Heart left ventricle (tissue), 16 donors: Measurements from ENCODE around the gene SH2D7. TPM values are rescaled to one million over a fixed set of nuclear protein-coding genes. Genes with fewer than 3 reads are reported as not detected.

Experiments
- ATAC-seq, 4 donors: fragments of 200-7000 bp; cut with Tn5 transposase; one replicate each; pipeline ENCODE4 v1.9.1; 2020 to 2022; ENCODE audit warnings: moderate library complexity in 4 of 4, mild to moderate bottlenecking in 3 of 4, moderate number of reproducible peaks in 1 of 4
- DNase-seq, 5 donors: peaks; one replicate each; pipeline ENCODE4 v3.0.0-alpha.2; 2020
- H3K27ac ChIP-seq, 12 donors: fragments of 200-600 bp; sonication (generic) in 4 of 12; one replicate each; pipeline versions ENCODE4 v1.5.0 to v1.8.0; 2016 to 2022; ENCODE audit warnings: mild to moderate bottlenecking in 2 of 12
- H3K27me3 ChIP-seq, 9 donors: fragments of 200-600 bp; sonication (generic) in 2 of 9; one replicate each; pipeline versions ENCODE4 v1.5.1 to v1.8.0; 2016 to 2022; ENCODE audit warnings: mild to moderate bottlenecking in 3 of 9
- H3K36me3 ChIP-seq, 9 donors: fragments of 200-600 bp; sonication (generic) in 2 of 9; one replicate each; pipeline versions ENCODE4 v1.5.0 to v1.8.0; 2018 to 2022; ENCODE audit warnings: mild to moderate bottlenecking in 2 of 9
- H3K4me1 ChIP-seq, 12 donors: fragments of 200-600 bp; sonication (generic) in 4 of 12; one replicate each; pipeline versions ENCODE4 v1.5.0 to v1.8.0; 2016 to 2022; ENCODE audit warnings: mild to moderate bottlenecking in 3 of 12
- H3K4me3 ChIP-seq, 12 donors: fragments of 200-600 bp; sonication (generic) in 4 of 12; one replicate each; pipeline versions ENCODE4 v1.5.0 to v1.8.0; 2017 to 2022; ENCODE audit warnings: mild to moderate bottlenecking in 9 of 12, moderate library complexity in 4 of 12
- H3K9me3 ChIP-seq, 12 donors: fragments of 200-600 bp; sonication (generic) in 4 of 12; one replicate each; pipeline versions ENCODE4 v1.5.0 to v1.8.0; 2016 to 2022; ENCODE audit warnings: mild to moderate bottlenecking in 1 of 12
- CTCF ChIP-seq, 12 donors: fragments of 200-600 bp; sonication (generic) in 4 of 12; IDR thresholded peaks; one replicate each; pipeline versions ENCODE4 v1.5.0 to v1.8.0; 2018 to 2022; ENCODE audit warnings: antibody characterized with exemption in 12 of 12, mild to moderate bottlenecking in 5 of 12
- POLR2A ChIP-seq, 2 donors: fragments of 450-650 bp; IDR thresholded peaks; one replicate each; pipeline ENCODE4 v1.6.1; 2017; ENCODE audit warnings: antibody characterized with exemption in 2 of 2, mild to moderate bottlenecking in 2 of 2, moderate library complexity in 2 of 2
- WGBS, 4 donors: extraction: QIAGEN DNeasy Blood & Tissue Kit in 2 of 4; methylation state at CpG; one replicate each; pipeline versions ENCODE4 v1.1.5 to v1.1.7; 2013 to 2018; 5-methylcytosine and 5-hydroxymethylcytosine counted together
- intact Hi-C, 10 donors: fragments of 100-400 bp; cut with DNase I; formaldehyde crosslinking; loops; one replicate each; pipeline versions ENCODE4 v1.11.1 to v1.14.2; 2022
- polyA plus RNA-seq, 2 donors: library from polyadenylated mRNA; stranded (reverse); fragments of 200-250 nt; gene quantifications; one replicate each; pipeline ENCODE4 v1.2.3, GENCODE V29; 2013
- total RNA-seq, 9 donors: library from RNA; depleted of rRNA in 2 of 9; stranded (reverse); fragments of >200 nt in 2 of 9; fragmentation: NEBNext Ultra II Directional in 3 of 9; extraction: Animal tissue kit (Norgen Biotek cat#: 25700) in 3 of 9; gene quantifications; one replicate each; pipeline versions ENCODE4 v1.1.0 to v1.2.4, GENCODE V29; 2016 to 2023
- donor health status: ischemic (EF 13 %, LVEDD 7.1; RV severe dilation, severe dysfunction).
- donor health status: healthy with polysubstance abuse.
- donor health status: DM: no; HTN: yes; CAD: no.
- donor health status: DM: no; HTN: no; CAD: no.
- donor health status: ischemic (EF 25% LVEDD 6.9; RV normal size, moderate dysfunction).
- donor health status: ischemic (EF 25% LVEDD 5.7; RV mildly dilated, moderate dysfunction).
- donor health status: healthy.
- donor health status: DM: yes; HTN: yes; CAD: no.
- donor health status: ischemic (EF 35%, LVEDD 5.7; RV mildly dilated, moderate dysfunction).
- donor health status: nonischemic (EF 11% LVEDD 7.7; RV severe dilation, severe dysfunction).
- donor health status: DM: yes; HTN: yes; CAD: no.
- donor health status: PGD.
- donor health status: ischemic (EF 29% LVEDD 5.4; RV normal size, mild dysfunction).
- donor health status: nonischemic (EF 23%, LVEDD 6.1; RV moderate dilation, normal function).

The SH2D7 gene
- total and polyA plus RNA-seq, 11 donors = not detected

- TF ChIP-seq CTCF (IDR thresholded peaks at IDR 0.05) = no peak
- no peak for TF ChIP-seq POLR2A (IDR thresholded peaks at IDR 0.05)
- H3K36me3 ChIP-seq = peaks cover 0 to 27% (median 11%) of the 10 kb centered on the region in 9 donors
- intact Hi-C loops = no loop called here
- no peaks in the 10 kb centered on the region for H3K27me3 ChIP-seq
- H3K9me3 ChIP-seq = no peaks in the 10 kb centered on the region
- DNase-seq = peak in 4 of 5 donors; percentile 51 to 63 (median 57)
- peak in 1 of 4 donors; percentile 51 for ATAC-seq
- H3K27ac ChIP-seq = peak overlapping the region in 8 of 12 donors; percentile 0 to 92 (median 25)
- H3K4me3 ChIP-seq = no peak overlapping the region
- H3K4me1 ChIP-seq = peaks cover 26 to 99% (median 76%) of the 10 kb centered on the region in 12 donors
Measured at GRCh38 chr15:78052001-78052401, 40.4 kb upstream of the SH2D7 start.

- intact Hi-C loops = no loop called here
- H3K4me3 ChIP-seq = no peak overlapping the region
- no peak for TF ChIP-seq CTCF (IDR thresholded peaks at IDR 0.05)
- no peak for TF ChIP-seq POLR2A (IDR thresholded peaks at IDR 0.05)
- H3K9me3 ChIP-seq = no peaks in the 10 kb centered on the region
- 92 to 96% (median 94%) methylated on average over 5 of the region's 5 CpGs for WGBS, 4 donors
- H3K4me1 ChIP-seq = peaks cover 27 to 99% (median 75%) of the 10 kb centered on the region in 12 donors
- peak overlapping the region in 3 of 12 donors; percentile 23 to 92 (median 46) for H3K27ac ChIP-seq
- peaks cover 0 to 27% (median 11%) of the 10 kb centered on the region in 9 donors for H3K36me3 ChIP-seq
- DNase-seq (no peak), ATAC-seq (no peak)
- no peaks in the 10 kb centered on the region for H3K27me3 ChIP-seq
Measured at GRCh38 chr15:78052545-78052944, 39.8 kb upstream of the SH2D7 start.

GRCh38 chr15:78054518-78054917 lies 37.8 kb upstream of the SH2D7 start:
- H3K4me1 ChIP-seq = peaks cover 24 to 99% (median 70%) of the 10 kb centered on the region in 12 donors
- peaks cover 0 to 27% (median 11%) of the 10 kb centered on the region in 9 donors for H3K36me3 ChIP-seq
- no peaks in the 10 kb centered on the region for H3K9me3 ChIP-seq
- no peak for TF ChIP-seq CTCF (IDR thresholded peaks at IDR 0.05)
- H3K27me3 ChIP-seq = no peaks in the 10 kb centered on the region
- intact Hi-C loops = no loop called here
- H3K4me3 ChIP-seq = no peak overlapping the region
- ATAC-seq (no peak), DNase-seq (no peak)
- H3K27ac ChIP-seq = no peak overlapping the region
- whole genome bisulfite sequencing, 4 donors = 80 to 93% (median 89%) methylated on average over 2 of the region's 2 CpGs

GRCh38 chr15:78054966-78055365 lies 37.4 kb upstream of the SH2D7 start:
- no peaks in the 10 kb centered on the region for H3K27me3 ChIP-seq
- ATAC-seq (no peak), DNase-seq (no peak)
- intact Hi-C loops = loop anchor here in 1 of 10 donors (5.0 kb wide), 1 partner anchor 48 kb away; no protein-coding TSS in a partner anchor
- no peak for TF ChIP-seq CTCF (IDR thresholded peaks at IDR 0.05)
- no peak for TF ChIP-seq POLR2A (IDR thresholded peaks at IDR 0.05)
- H3K4me3 ChIP-seq = no peak overlapping the region
- peak overlapping the region in 1 of 12 donors; percentile 74 for H3K27ac ChIP-seq
- H3K4me1 ChIP-seq = peaks cover 21 to 99% (median 68%) of the 10 kb centered on the region in 12 donors
- no peaks in the 10 kb centered on the region for H3K9me3 ChIP-seq
- H3K36me3 ChIP-seq = peaks cover 0 to 27% (median 11%) of the 10 kb centered on the region in 9 donors
- 88 to 92% (median 91%) methylated on average over 1 of the region's 1 CpG for WGBS, 4 donors
